ENCODE results near the gene PREX1.
"Not testable (repeated sequence)": the region's sequence is repeated elsewhere in the genome, so short reads cannot be mapped to it uniquely, and the experiment has no call there.

PREX1 gene

GRCh38 chr20:48777821-48778220 is 50.0 kb downstream of the PREX1 start:
- no peak for DNase-seq (ENCODE audit: low read depth in 1 of 2, low spot score in 1 of 2)
- no peak overlapping the region for H3K4me3 ChIP-seq (replicated peaks; ENCODE audit: insufficient read depth, low read length)
- H3K27me3 ChIP-seq (ENCODE audit: insufficient read depth, poor library complexity, severe bottlenecking) = no peaks in the 10 kb centered on the region
- TF ChIP-seq GABPA (IDR thresholded peaks at IDR 0.05; ENCODE audit: low read depth) (no peak), POLR2AphosphoS5 (IDR thresholded peaks at IDR 0.05; ENCODE audit: low read depth) (no peak), REST (IDR thresholded peaks at IDR 0.05; ENCODE audit: insufficient replicate concordance, low read depth) (no peak), CTCF (IDR thresholded peaks at IDR 0.05; ENCODE audit: insufficient read depth, low read length) (no peak), SPI1 (IDR thresholded peaks at IDR 0.05; ENCODE audit: borderline replicate concordance, low read depth) (no peak)
- H3K27ac ChIP-seq (replicated peaks) = no peak overlapping the region; the same call in 1 of the 2 replicates

GRCh38 chr20:48777005-48777404 is 50.8 kb downstream of the PREX1 start:
- H3K4me3 ChIP-seq (replicated peaks; ENCODE audit: insufficient read depth, low read length) = no peak overlapping the region
- TF ChIP-seq POLR2AphosphoS5 (IDR thresholded peaks at IDR 0.05; ENCODE audit: low read depth) = peak; percentile 50; the same call in 1 of the 2 replicates
- TF ChIP-seq SPI1 (IDR thresholded peaks at IDR 0.05; ENCODE audit: borderline replicate concordance, low read depth) = peak; percentile 74; the same call in 1 of the 2 replicates
- 0 out of 2 replicates have a peak, but pooled peaks have one; percentile 42 for TF ChIP-seq GABPA (IDR thresholded peaks at IDR 0.05; ENCODE audit: low read depth)
- no peak for TF ChIP-seq REST (IDR thresholded peaks at IDR 0.05; ENCODE audit: insufficient replicate concordance, low read depth)
- TF ChIP-seq CTCF (IDR thresholded peaks at IDR 0.05; ENCODE audit: insufficient read depth, low read length) = no peak

GRCh38 chr20:48776306-48776705 is 51.5 kb downstream of the PREX1 start:
- H3K27me3 ChIP-seq (ENCODE audit: insufficient read depth, poor library complexity, severe bottlenecking) = no peaks in the 10 kb centered on the region
- H3K4me3 ChIP-seq (replicated peaks; ENCODE audit: insufficient read depth, low read length) = no peak overlapping the region
- DNase-seq (ENCODE audit: low read depth in 1 of 2, low spot score in 1 of 2) = no peak
- TF ChIP-seq CTCF (IDR thresholded peaks at IDR 0.05; ENCODE audit: insufficient read depth, low read length) = no peak
- no peak for TF ChIP-seq SPI1 (IDR thresholded peaks at IDR 0.05; ENCODE audit: borderline replicate concordance, low read depth)
- TF ChIP-seq REST (IDR thresholded peaks at IDR 0.05; ENCODE audit: insufficient replicate concordance, low read depth) = no peak
- no peak for TF ChIP-seq GABPA (IDR thresholded peaks at IDR 0.05; ENCODE audit: low read depth)
- no peak for TF ChIP-seq POLR2AphosphoS5 (IDR thresholded peaks at IDR 0.05; ENCODE audit: low read depth)
- H3K27ac ChIP-seq (replicated peaks) = peak overlapping the region; percentile 68

More at GRCh38 chr20:48777005-48777404, 50.8 kb downstream of the PREX1 start:
- no peaks in the 10 kb centered on the region for H3K27me3 ChIP-seq (ENCODE audit: insufficient read depth, poor library complexity, severe bottlenecking)
- DNase-seq (ENCODE audit: low read depth in 1 of 2, low spot score in 1 of 2) = peak; percentile 77 to 85
- H3K27ac ChIP-seq (replicated peaks) = peak overlapping the region; percentile 68

GRCh38 chr20:48775545-48775944 is 52.3 kb downstream of the PREX1 start:
- not testable (repeated sequence) for H3K4me3 ChIP-seq (replicated peaks; ENCODE audit: insufficient read depth, low read length); H3K27me3 ChIP-seq (ENCODE audit: insufficient read depth, poor library complexity, severe bottlenecking); DNase-seq (ENCODE audit: low read depth in 1 of 2, low spot score in 1 of 2)
- peak overlapping the region; percentile 63 for H3K27ac ChIP-seq (replicated peaks)

All from HL-60 (cell line).